K562 (cell line): ENCODE measurements around the gene GNAQ. TPM values are rescaled to one million over a fixed set of nuclear protein-coding genes. Genes with fewer than 3 reads are reported as not detected.

ENCODE experiments used
- ATF6 ChIP-seq: sonication (generic); formaldehyde crosslinking; IDR thresholded peaks from 2 replicates; pipeline ENCODE4 v1.4.0; 2020; ENCODE audit warnings: mild to moderate bottlenecking, missing genetic modification reagents
- CREB1 ChIP-seq, 2 experiments: sonication (generic) in 1 of 2; formaldehyde crosslinking in 1 of 2; IDR thresholded peaks; 2 replicates each; pipeline versions ENCODE4 v1.6.1 to v1.8.0; 2012 to 2022; ENCODE audit warnings: inconsistent platforms in 1 of 2, mild to moderate bottlenecking in 1 of 2, missing genetic modification reagents in 1 of 2, moderate library complexity in 1 of 2
- EWSR1 ChIP-seq: fragments of 450-650 bp; IDR thresholded peaks from 2 replicates; pipeline ENCODE4 v1.6.1; 2018; ENCODE audit warnings: borderline replicate concordance, mild to moderate bottlenecking, low read depth, moderate library complexity; ENCODE audit not compliant: partially characterized antibody
- EZH2 ChIP-seq: IDR thresholded peaks from 2 replicates; pipeline ENCODE4 v1.6.1; 2012; ENCODE audit warnings: low read depth, mild to moderate bottlenecking, inconsistent platforms, low read length, borderline replicate concordance
- FOXJ3 ChIP-seq: sonication (generic); formaldehyde crosslinking; IDR thresholded peaks from 2 replicates; pipeline ENCODE4 v1.4.0; 2020; ENCODE audit warnings: mild to moderate bottlenecking, missing genetic modification reagents
- FOXO4 ChIP-seq: fragments of 450-650 bp; formaldehyde crosslinking; IDR thresholded peaks from 2 replicates; pipeline ENCODE4 v1.4.0; 2020; ENCODE audit warnings: mild to moderate bottlenecking, moderate library complexity
- HBP1 ChIP-seq: fragments of 450-650 bp; formaldehyde crosslinking; IDR thresholded peaks from 2 replicates; pipeline ENCODE4 v1.4.0; 2022; ENCODE audit warnings: missing genetic modification characterization
- HDAC8 ChIP-seq: fragments of 450-650 bp; IDR thresholded peaks from 2 replicates; pipeline ENCODE4 v1.6.1; 2016; ENCODE audit warnings: mild to moderate bottlenecking, missing genetic modification characterization, moderate library complexity, missing compliant biosample characterization
- KLF6 ChIP-seq: fragments of 250-450 bp; sonication (Bioruptor Pico); IDR thresholded peaks from 2 replicates; pipeline ENCODE4 v1.4.0; 2020; ENCODE audit warnings: mild to moderate bottlenecking, moderate library complexity, borderline replicate concordance
- NR2C2 ChIP-seq, 2 experiments: fragments of 200-800 bp in 1 of 2; sonication (Bioruptor generic) in 1 of 2; sonication (generic) in 1 of 2; formaldehyde crosslinking in 1 of 2; IDR thresholded peaks; 2 replicates each; pipeline versions ENCODE4 v1.6.1 to v1.8.0; 2016 to 2022; ENCODE audit warnings: mild to moderate bottlenecking in 1 of 2, missing compliant biosample characterization in 1 of 2, missing genetic modification characterization in 1 of 2, missing genetic modification reagents in 1 of 2
- PATZ1 ChIP-seq: fragments of 250-450 bp; sonication (Bioruptor Pico); IDR thresholded peaks from 2 replicates; pipeline ENCODE4 v1.5.0; 2020; ENCODE audit warnings: mild to moderate bottlenecking, borderline replicate concordance
- PTRF ChIP-seq: fragments of 450-650 bp; IDR thresholded peaks from 2 replicates; pipeline ENCODE4 v1.6.1; 2016; ENCODE audit warnings: mild to moderate bottlenecking, missing genetic modification characterization, missing compliant biosample characterization
- RBM39 ChIP-seq: fragments of 200-400 bp; formaldehyde crosslinking; optimal IDR thresholded peaks from 2 replicates; pipeline ENCODE3; 2018; ENCODE audit warnings: low read depth, low read length
- SMARCB1 ChIP-seq: IDR thresholded peaks from 2 replicates; pipeline ENCODE4 v1.6.1; 2011; ENCODE audit warnings: improper control_type of control experiment, low read depth; ENCODE audit not compliant: insufficient read length
- ZNF12 ChIP-seq: sonication (generic); formaldehyde crosslinking; IDR thresholded peaks from 2 replicates; pipeline ENCODE4 v1.4.0; 2020; ENCODE audit warnings: mild to moderate bottlenecking, missing genetic modification reagents
- ZNF175 ChIP-seq: fragments of 200-800 bp; sonication (Bioruptor generic); IDR thresholded peaks from 2 replicates; pipeline ENCODE4 v1.6.1; 2016; ENCODE audit warnings: low read depth, mild to moderate bottlenecking, missing genetic modification characterization, missing compliant biosample characterization
- ZNF444 ChIP-seq: fragments of 250-450 bp; sonication (Bioruptor Pico); IDR thresholded peaks from 2 replicates; pipeline ENCODE4 v1.4.0; 2020; ENCODE audit warnings: mild to moderate bottlenecking, moderate library complexity
- ZNF445 ChIP-seq: fragments of 250-450 bp; sonication (Bioruptor Pico); IDR thresholded peaks from 2 replicates; pipeline ENCODE4 v1.4.0; 2020; ENCODE audit warnings: low read depth, mild to moderate bottlenecking, moderate library complexity
- polyA plus RNA-seq, 8 experiments: library from polyadenylated mRNA; depleted of rRNA in 4 of 8; stranded (reverse) in 5 of 8; unstranded in 3 of 8; fragments of >200 nt; fragmentation: Nextera tagmentation in 2 of 8; fragmentation: Illumina TruSeq in 1 of 8; extraction: Ambion mirVana in 2 of 8; extraction: Trizol in 1 of 8; gene quantifications; 2 replicates each; pipeline versions ENCODE4 v1.2.1 to v1.2.3, GENCODE V29; 2011 to 2014; ENCODE audit warnings: inconsistent platforms in 1 of 8, missing spikeins in 1 of 8
- total RNA-seq, 7 experiments: library from RNA; depleted of rRNA in 6 of 7; stranded (reverse); fragments of >200 nt in 6 of 7; fragmentation: Illumina TruSeq in 2 of 7; extraction: Trizol in 2 of 7; gene quantifications; 2 replicates each; pipeline versions ENCODE4 v1.2.1 to v1.2.3, GENCODE V29; 2011 to 2021; ENCODE audit warnings: low replicate concordance in 1 of 7

The GNAQ gene
- total and polyA plus RNA-seq, 9 of the 15 experiments (the other 6 are each of a cell fraction or from before 2014, with no cell fraction given) = 4.8 to 27.9 (median 17.5) TPM

GRCh38 chr9:77892955-77893514 lies 138.6 kb downstream of the GNAQ start (continued):
- no peak for TF ChIP-seq NR2C2 (CRISPR knock-in tag; IDR thresholded peaks at IDR 0.05)
- peak; percentile 25; the same call in 1 of the 2 replicates for TF ChIP-seq NR2C2 (tag; IDR thresholded peaks at IDR 0.05)
- no peak for TF ChIP-seq ZNF12 (CRISPR knock-in tag)
- TF ChIP-seq EZH2 = no peak
- no peak for TF ChIP-seq SMARCB1
- peak; percentile 86 for TF ChIP-seq PTRF
- no peak for TF ChIP-seq ATF6 (CRISPR knock-in tag)
- no peak for TF ChIP-seq RBM39
- no peak for TF ChIP-seq EWSR1
- no peak for TF ChIP-seq CREB1 (IDR thresholded peaks at IDR 0.05)
- TF ChIP-seq CREB1 (CRISPR knock-in tag; IDR thresholded peaks at IDR 0.05) = no peak
- peak; percentile 95 for TF ChIP-seq HDAC8
- no peak for TF ChIP-seq PATZ1 (CRISPR knock-in tag)
- TF ChIP-seq ZNF175 (CRISPR knock-in tag) = peak; percentile 87
- TF ChIP-seq FOXO4 (CRISPR knock-in tag) = peak; percentile 78; the same call in 1 of the 2 replicates
- TF ChIP-seq ZNF445 (CRISPR knock-in tag) = peak; percentile 41; the same call in 1 of the 2 replicates
- TF ChIP-seq KLF6 (CRISPR knock-in tag) = peak; percentile 84; the same call in 1 of the 2 replicates
- TF ChIP-seq HBP1 = no peak
- TF ChIP-seq FOXJ3 (CRISPR knock-in tag) = no peak
- TF ChIP-seq ZNF444 (CRISPR knock-in tag) = peak; percentile 85
